GM12878 (cell line): ENCODE data around the gene CLASP1. TPM values are rescaled to one million over a fixed set of nuclear protein-coding genes. Genes with fewer than 3 reads are reported as not detected.

Experiments
- ATAC-seq: fragments of 200-7000 bp; cut with Tn5 transposase; 3 replicates; pipeline ENCODE4 v1.9.1; 2020; ENCODE audit warnings: mild to moderate bottlenecking, moderate library complexity
- BruUV-seq: library from RNA; stranded (reverse); fragments of 400-500 nt; replicated peaks from 2 replicates; lab custom pipeline; 2021; lab: Mats Ljungman, UMichigan
- CTCF ChIA-PET: fragments of 300-600 bp; sonication (Branson Sonifier 250); formaldehyde crosslinking; extraction: SDS; loops from one replicate; lab custom pipeline; 2021; ENCODE audit warnings: inconsistent platforms; lab: Yijun Ruan, JAX
- POLR2A ChIA-PET: fragments of 350-600 bp; formaldehyde crosslinking; extraction: SDS; loops from one replicate; lab custom pipeline; 2021; ENCODE audit warnings: inconsistent platforms; lab: Charles Lee
- RAD21 ChIA-PET: fragments of 300-600 bp; sonication (Branson Sonifier 250); formaldehyde crosslinking; loops from one replicate; lab custom pipeline; 2023; ENCODE audit warnings: antibody characterized with exemption; ENCODE audit not compliant: unreplicated experiment; lab: Charles Lee
- SMC1A ChIA-PET: fragments of 300-600 bp; sonication (Branson Sonifier 250); formaldehyde crosslinking; loops from one replicate; lab custom pipeline; 2023; ENCODE audit not compliant: unreplicated experiment, uncharacterized antibody; lab: Charles Lee
- DNase-seq: peaks from one replicate; pipeline ENCODE4 v3.0.0-alpha.2; 2011; ENCODE audit warnings: low read depth, low spot score
- FAIRE-seq: peaks from 3 replicates; lab custom pipeline; 2011; peaks lifted over from hg19 to GRCh38; lab: Jason Lieb, UNC
- H2AFZ ChIP-seq: 2 replicates; pipeline ENCODE4 v1.6.0; 2011; ENCODE audit warnings: low read depth, low read length, control low read depth; ENCODE audit not compliant: control insufficient read depth
- H3K27ac ChIP-seq: 2 replicates; pipeline ENCODE4 v1.5.1; 2011; ENCODE audit warnings: control low read depth; ENCODE audit not compliant: control insufficient read depth, insufficient read depth
- H3K27me3 ChIP-seq, 2 experiments: replicated peaks in 1 of 2; 2 replicates each; pipeline versions ENCODE4 v1.6.0 to v1.6.1; 2011; ENCODE audit warnings: low read length in 1 of 2; ENCODE audit not compliant: control insufficient read depth in 2 of 2, insufficient read depth in 2 of 2
- H3K36me3 ChIP-seq, 2 experiments: 2 replicates each; pipeline ENCODE4 v1.5.1; 2011; ENCODE audit warnings: low read length in 1 of 2; ENCODE audit not compliant: control insufficient read depth in 2 of 2, insufficient read depth in 2 of 2
- H3K4me1 ChIP-seq: 2 replicates; pipeline ENCODE4 v1.6.1; 2011; ENCODE audit warnings: mild to moderate bottlenecking, low read length, moderate library complexity, mixed read lengths; ENCODE audit not compliant: control insufficient read depth, insufficient read depth
- H3K4me2 ChIP-seq: 2 replicates; pipeline ENCODE4 v1.6.0; 2011; ENCODE audit warnings: control low read depth; ENCODE audit not compliant: control insufficient read depth, insufficient read depth
- H3K4me3 ChIP-seq: fragments of 200-600 bp; sonication (generic); 2 replicates; pipeline ENCODE4 v1.5.1; 2016
- H3K79me2 ChIP-seq: 2 replicates; pipeline ENCODE4 v1.6.0; 2011; ENCODE audit warnings: low read length; ENCODE audit not compliant: control insufficient read depth, insufficient read depth
- H3K9ac ChIP-seq: 2 replicates; pipeline ENCODE4 v1.8.0; 2011; ENCODE audit warnings: low read length, control low read depth, mixed read lengths; ENCODE audit not compliant: control insufficient read depth, insufficient read depth
- H3K9me3 ChIP-seq: replicated peaks from 3 replicates; pipeline ENCODE4 v1.5.1; 2011; ENCODE audit warnings: mild to moderate bottlenecking, low read length; ENCODE audit not compliant: control insufficient read depth, insufficient read depth
- H4K20me1 ChIP-seq: 2 replicates; pipeline ENCODE4 v1.6.0; 2011; ENCODE audit not compliant: control insufficient read depth, insufficient read depth
- BRCA1 ChIP-seq: IDR thresholded peaks from 2 replicates; pipeline ENCODE4 v1.6.1; 2011; ENCODE audit warnings: low read depth, low read length, improper control_type of control experiment
- ETV6 ChIP-seq, 2 experiments: fragments of 450-650 bp in 1 of 2; IDR thresholded peaks in 1 of 2; conservative IDR thresholded peaks in 1 of 2; 2 replicates each; pipeline ENCODE4 v1.6.1; 2014; ENCODE audit warnings: antibody characterized with exemption in 1 of 2, borderline replicate concordance in 1 of 2, low read depth in 1 of 2, mild to moderate bottlenecking in 1 of 2, moderate library complexity in 1 of 2
- JUNB ChIP-seq: IDR thresholded peaks from 2 replicates; pipeline ENCODE4 v1.6.1; 2016; ENCODE audit warnings: antibody characterized with exemption, mild to moderate bottlenecking
- POLR2A ChIP-seq: IDR thresholded peaks from 2 replicates; pipeline ENCODE4 v1.6.1; 2011; ENCODE audit warnings: low read depth, mild to moderate bottlenecking, low read length
- POLR2AphosphoS2 ChIP-seq: IDR thresholded peaks from 2 replicates; pipeline ENCODE4 v1.6.1; 2011; ENCODE audit warnings: low read depth, mild to moderate bottlenecking, low read length, improper control_type of control experiment, moderate library complexity
- RAD21 ChIP-seq: IDR thresholded peaks from 2 replicates; pipeline ENCODE4 v1.6.1; 2011; ENCODE audit warnings: mild to moderate bottlenecking, low read depth, low read length, moderate library complexity; ENCODE audit not compliant: insufficient read depth
- SREBF2 ChIP-seq: IDR thresholded peaks from 2 replicates; pipeline ENCODE4 v1.6.1; 2012; ENCODE audit warnings: mild to moderate bottlenecking, low read length
- SUZ12 ChIP-seq: fragments of 200-600 bp; sonication (generic); IDR thresholded peaks from one replicate; pipeline ENCODE4 v1.6.1; 2018; ENCODE audit warnings: antibody characterized with exemption, mild to moderate bottlenecking; ENCODE audit not compliant: unreplicated experiment
- ZNF217 ChIP-seq: fragments of 450-650 bp; IDR thresholded peaks from 2 replicates; pipeline ENCODE4 v1.6.1; 2017; ENCODE audit warnings: antibody characterized with exemption, mild to moderate bottlenecking
- WGBS: methylation state at CpG from one replicate; pipeline ENCODE4 v1.1.6; 2016; ENCODE audit warnings: low lambda C conversion rate; ENCODE audit not compliant: insufficient replicate concordance, insufficient coverage; ENCODE audit errors: missing lambda C conversion rate; 5-methylcytosine and 5-hydroxymethylcytosine counted together
- in situ Hi-C: fragments of 300-500 bp; cut with MboI; formaldehyde crosslinking; loops from 9 replicates; pipeline ENCODE4 v1.14.3; 2018; ENCODE audit warnings: mixed read lengths
- intact Hi-C: fragments of 100-400 bp; cut with micrococcal nuclease; formaldehyde crosslinking; loops from one replicate; pipeline ENCODE4 v1.14.2; 2022; ENCODE audit not compliant: unreplicated experiment
- polyA plus RNA-seq, 11 experiments: library from polyadenylated mRNA; depleted of rRNA in 4 of 11; unstranded in 6 of 11; stranded (reverse) in 5 of 11; fragments of >200 nt; fragmentation: Nextera tagmentation in 4 of 11; fragmentation: Illumina TruSeq in 1 of 11; extraction: Ambion mirVana in 4 of 11; extraction: Trizol in 1 of 11; gene quantifications; 1 replicate in 1 of 11; 2 replicates in 10 of 11; pipeline versions ENCODE4 v1.2.1 to v1.2.3, GENCODE V29; 2011 to 2016; ENCODE audit warnings: inconsistent platforms in 2 of 11, missing spikeins in 2 of 11, low read depth in 1 of 11
- total RNA-seq, 4 experiments: library from RNA; depleted of rRNA in 3 of 4; stranded (reverse); fragments of >200 nt in 3 of 4; fragmentation: Illumina TruSeq in 1 of 4; extraction: Trizol in 1 of 4; gene quantifications; 2 replicates each; pipeline versions ENCODE4 v1.2.1 to v1.2.3, GENCODE V29; 2013 to 2021
- TF ChIP-seq, protein P1 (sequence below): fragments of 450-650 bp; IDR thresholded peaks from 2 replicates; pipeline ENCODE4 v1.6.1; 2017; ENCODE audit warnings: mild to moderate bottlenecking, low read depth, inconsistent platforms; ENCODE audit not compliant: poor library complexity, severe bottlenecking
- TF ChIP-seq, protein P2 (sequence below): IDR thresholded peaks from 2 replicates; pipeline ENCODE4 v1.6.1; 2012; ENCODE audit warnings: improper control_type of control experiment, low read depth, low read length; ENCODE audit not compliant: insufficient replicate concordance
- TF ChIP-seq, protein P3 (sequence below): fragments of 450-650 bp; IDR thresholded peaks from 2 replicates; pipeline ENCODE4 v1.6.1; 2017; ENCODE audit warnings: mild to moderate bottlenecking, moderate library complexity

The CLASP1 gene
- total and polyA plus RNA-seq, 10 of the 15 experiments (the other 5 are each of a cell fraction or from before 2014, with no cell fraction given): 1.4 to 62.4 (median 32.9) TPM

DNA sequence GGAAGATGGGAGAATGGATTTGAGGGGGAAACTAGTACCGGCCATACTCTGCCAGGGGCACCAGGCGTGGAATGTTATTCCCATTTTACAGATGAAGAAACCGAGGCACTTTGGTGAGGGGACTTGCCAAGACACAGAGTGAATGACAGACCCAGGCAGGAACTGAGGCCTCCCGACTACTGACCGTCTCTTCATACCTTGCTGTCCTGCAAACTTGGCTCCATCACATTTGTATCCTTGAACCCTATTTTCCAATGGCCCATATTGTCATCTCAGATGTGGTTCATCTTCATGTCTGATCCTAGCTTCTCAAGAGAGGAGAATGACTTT lies 358.0 kb downstream of the CLASP1 start (continued):
- TF ChIP-seq RAD21 (no peak), ETV6 (conservative IDR thresholded peaks at IDR 0.05 in 1 of 2, IDR thresholded peaks at IDR 0.05 in 1 of 2; ENCODE audit: borderline replicate concordance in 1 of 2, low read depth in 1 of 2) (no peak), JUNB (no peak)

DNA sequence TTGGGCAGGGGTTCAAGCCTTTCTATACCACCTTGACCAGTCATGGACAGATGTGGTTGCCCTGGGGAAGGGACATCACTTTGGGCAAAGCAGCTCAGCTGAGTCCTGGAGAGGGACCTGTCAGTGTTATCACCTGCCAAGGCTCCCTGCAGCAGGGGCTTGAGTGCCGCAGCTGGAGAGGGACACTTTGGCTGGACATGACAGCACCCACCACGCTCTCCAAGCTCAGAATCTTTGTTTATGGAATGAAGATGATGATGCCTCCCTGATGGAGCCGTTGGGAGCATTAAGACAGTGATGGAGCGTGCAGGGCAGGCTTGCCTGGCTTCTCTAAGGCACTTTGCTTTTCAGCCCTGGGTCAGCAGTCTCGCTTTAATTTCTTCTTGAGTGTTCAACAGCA lies 360.0 kb downstream of the CLASP1 start:
- ATAC-seq (no peak), DNase-seq (no peak), FAIRE-seq (no peak)
- CTCF ChIA-PET: no interaction called here
- POLR2A ChIA-PET: no interaction called here
- no peaks in the 10 kb centered on the region for H4K20me1 ChIP-seq
- RAD21 ChIA-PET: no interaction called here
- no TSS peak for BruUV-seq
- no peak overlapping the region for H3K9ac ChIP-seq
- no peak overlapping the region for H3K4me3 ChIP-seq
- no peak overlapping the region for H3K27ac ChIP-seq
- SMC1A ChIA-PET: no interaction called here
- no peaks in the 10 kb centered on the region for H3K4me1 ChIP-seq
- in situ Hi-C loops (no loop called here), intact Hi-C loops (no loop called here)
- no peaks in the 10 kb centered on the region for H3K79me2 ChIP-seq
- no peak overlapping the region for H3K4me2 ChIP-seq
- no peak overlapping the region for H2AFZ ChIP-seq
- H3K27me3 ChIP-seq: peaks cover 4% of the 10 kb centered on the region in 2 experiments; a peak in 3 of 4 replicates
- H3K36me3 ChIP-seq: no peaks in the 10 kb centered on the region
- WGBS: 41% methylated on average over 5 of the region's 5 CpGs
- H3K9me3 ChIP-seq: no peaks in the 10 kb centered on the region
- TF ChIP-seq BRCA1: no peak
- no peak for TF ChIP-seq POLR2A
- no peak for TF ChIP-seq SUZ12
- TF ChIP-seq ETV6 (conservative IDR thresholded peaks at IDR 0.05 in 1 of 2, IDR thresholded peaks at IDR 0.05 in 1 of 2; ENCODE audit: borderline replicate concordance in 1 of 2, low read depth in 1 of 2): no peak
- no peak for TF ChIP-seq ZNF217
- TF ChIP-seq, protein P1, sequence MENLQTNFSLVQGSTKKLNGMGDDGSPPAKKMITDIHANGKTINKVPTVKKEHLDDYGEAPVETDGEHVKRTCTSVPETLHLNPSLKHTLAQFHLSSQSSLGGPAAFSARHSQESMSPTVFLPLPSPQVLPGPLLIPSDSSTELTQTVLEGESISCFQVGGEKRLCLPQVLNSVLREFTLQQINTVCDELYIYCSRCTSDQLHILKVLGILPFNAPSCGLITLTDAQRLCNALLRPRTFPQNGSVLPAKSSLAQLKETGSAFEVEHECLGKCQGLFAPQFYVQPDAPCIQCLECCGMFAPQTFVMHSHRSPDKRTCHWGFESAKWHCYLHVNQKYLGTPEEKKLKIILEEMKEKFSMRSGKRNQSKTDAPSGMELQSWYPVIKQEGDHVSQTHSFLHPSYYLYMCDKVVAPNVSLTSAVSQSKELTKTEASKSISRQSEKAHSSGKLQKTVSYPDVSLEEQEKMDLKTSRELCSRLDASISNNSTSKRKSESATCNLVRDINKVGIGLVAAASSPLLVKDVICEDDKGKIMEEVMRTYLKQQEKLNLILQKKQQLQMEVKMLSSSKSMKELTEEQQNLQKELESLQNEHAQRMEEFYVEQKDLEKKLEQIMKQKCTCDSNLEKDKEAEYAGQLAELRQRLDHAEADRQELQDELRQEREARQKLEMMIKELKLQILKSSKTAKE: no peak
- no peak for TF ChIP-seq SREBF2
- TF ChIP-seq POLR2AphosphoS2: no peak
- TF ChIP-seq, protein P2, sequence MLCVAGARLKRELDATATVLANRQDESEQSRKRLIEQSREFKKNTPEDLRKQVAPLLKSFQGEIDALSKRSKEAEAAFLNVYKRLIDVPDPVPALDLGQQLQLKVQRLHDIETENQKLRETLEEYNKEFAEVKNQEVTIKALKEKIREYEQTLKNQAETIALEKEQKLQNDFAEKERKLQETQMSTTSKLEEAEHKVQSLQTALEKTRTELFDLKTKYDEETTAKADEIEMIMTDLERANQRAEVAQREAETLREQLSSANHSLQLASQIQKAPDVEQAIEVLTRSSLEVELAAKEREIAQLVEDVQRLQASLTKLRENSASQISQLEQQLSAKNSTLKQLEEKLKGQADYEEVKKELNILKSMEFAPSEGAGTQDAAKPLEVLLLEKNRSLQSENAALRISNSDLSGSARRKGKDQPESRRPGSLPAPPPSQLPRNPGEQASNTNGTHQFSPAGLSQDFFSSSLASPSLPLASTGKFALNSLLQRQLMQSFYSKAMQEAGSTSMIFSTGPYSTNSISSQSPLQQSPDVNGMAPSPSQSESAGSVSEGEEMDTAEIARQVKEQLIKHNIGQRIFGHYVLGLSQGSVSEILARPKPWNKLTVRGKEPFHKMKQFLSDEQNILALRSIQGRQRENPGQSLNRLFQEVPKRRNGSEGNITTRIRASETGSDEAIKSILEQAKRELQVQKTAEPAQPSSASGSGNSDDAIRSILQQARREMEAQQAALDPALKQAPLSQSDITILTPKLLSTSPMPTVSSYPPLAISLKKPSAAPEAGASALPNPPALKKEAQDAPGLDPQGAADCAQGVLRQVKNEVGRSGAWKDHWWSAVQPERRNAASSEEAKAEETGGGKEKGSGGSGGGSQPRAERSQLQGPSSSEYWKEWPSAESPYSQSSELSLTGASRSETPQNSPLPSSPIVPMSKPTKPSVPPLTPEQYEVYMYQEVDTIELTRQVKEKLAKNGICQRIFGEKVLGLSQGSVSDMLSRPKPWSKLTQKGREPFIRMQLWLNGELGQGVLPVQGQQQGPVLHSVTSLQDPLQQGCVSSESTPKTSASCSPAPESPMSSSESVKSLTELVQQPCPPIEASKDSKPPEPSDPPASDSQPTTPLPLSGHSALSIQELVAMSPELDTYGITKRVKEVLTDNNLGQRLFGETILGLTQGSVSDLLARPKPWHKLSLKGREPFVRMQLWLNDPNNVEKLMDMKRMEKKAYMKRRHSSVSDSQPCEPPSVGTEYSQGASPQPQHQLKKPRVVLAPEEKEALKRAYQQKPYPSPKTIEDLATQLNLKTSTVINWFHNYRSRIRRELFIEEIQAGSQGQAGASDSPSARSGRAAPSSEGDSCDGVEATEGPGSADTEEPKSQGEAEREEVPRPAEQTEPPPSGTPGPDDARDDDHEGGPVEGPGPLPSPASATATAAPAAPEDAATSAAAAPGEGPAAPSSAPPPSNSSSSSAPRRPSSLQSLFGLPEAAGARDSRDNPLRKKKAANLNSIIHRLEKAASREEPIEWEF: no peak
- TF ChIP-seq, protein P3, sequence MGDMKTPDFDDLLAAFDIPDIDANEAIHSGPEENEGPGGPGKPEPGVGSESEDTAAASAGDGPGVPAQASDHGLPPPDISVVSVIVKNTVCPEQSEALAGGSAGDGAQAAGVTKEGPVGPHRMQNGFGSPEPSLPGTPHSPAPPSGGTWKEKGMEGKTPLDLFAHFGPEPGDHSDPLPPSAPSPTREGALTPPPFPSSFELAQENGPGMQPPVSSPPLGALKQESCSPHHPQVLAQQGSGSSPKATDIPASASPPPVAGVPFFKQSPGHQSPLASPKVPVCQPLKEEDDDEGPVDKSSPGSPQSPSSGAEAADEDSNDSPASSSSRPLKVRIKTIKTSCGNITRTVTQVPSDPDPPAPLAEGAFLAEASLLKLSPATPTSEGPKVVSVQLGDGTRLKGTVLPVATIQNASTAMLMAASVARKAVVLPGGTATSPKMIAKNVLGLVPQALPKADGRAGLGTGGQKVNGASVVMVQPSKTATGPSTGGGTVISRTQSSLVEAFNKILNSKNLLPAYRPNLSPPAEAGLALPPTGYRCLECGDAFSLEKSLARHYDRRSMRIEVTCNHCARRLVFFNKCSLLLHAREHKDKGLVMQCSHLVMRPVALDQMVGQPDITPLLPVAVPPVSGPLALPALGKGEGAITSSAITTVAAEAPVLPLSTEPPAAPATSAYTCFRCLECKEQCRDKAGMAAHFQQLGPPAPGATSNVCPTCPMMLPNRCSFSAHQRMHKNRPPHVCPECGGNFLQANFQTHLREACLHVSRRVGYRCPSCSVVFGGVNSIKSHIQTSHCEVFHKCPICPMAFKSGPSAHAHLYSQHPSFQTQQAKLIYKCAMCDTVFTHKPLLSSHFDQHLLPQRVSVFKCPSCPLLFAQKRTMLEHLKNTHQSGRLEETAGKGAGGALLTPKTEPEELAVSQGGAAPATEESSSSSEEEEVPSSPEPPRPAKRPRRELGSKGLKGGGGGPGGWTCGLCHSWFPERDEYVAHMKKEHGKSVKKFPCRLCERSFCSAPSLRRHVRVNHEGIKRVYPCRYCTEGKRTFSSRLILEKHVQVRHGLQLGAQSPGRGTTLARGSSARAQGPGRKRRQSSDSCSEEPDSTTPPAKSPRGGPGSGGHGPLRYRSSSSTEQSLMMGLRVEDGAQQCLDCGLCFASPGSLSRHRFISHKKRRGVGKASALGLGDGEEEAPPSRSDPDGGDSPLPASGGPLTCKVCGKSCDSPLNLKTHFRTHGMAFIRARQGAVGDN: no peak
